Measurements from ENCODE around the gene GAB1.

DNA sequence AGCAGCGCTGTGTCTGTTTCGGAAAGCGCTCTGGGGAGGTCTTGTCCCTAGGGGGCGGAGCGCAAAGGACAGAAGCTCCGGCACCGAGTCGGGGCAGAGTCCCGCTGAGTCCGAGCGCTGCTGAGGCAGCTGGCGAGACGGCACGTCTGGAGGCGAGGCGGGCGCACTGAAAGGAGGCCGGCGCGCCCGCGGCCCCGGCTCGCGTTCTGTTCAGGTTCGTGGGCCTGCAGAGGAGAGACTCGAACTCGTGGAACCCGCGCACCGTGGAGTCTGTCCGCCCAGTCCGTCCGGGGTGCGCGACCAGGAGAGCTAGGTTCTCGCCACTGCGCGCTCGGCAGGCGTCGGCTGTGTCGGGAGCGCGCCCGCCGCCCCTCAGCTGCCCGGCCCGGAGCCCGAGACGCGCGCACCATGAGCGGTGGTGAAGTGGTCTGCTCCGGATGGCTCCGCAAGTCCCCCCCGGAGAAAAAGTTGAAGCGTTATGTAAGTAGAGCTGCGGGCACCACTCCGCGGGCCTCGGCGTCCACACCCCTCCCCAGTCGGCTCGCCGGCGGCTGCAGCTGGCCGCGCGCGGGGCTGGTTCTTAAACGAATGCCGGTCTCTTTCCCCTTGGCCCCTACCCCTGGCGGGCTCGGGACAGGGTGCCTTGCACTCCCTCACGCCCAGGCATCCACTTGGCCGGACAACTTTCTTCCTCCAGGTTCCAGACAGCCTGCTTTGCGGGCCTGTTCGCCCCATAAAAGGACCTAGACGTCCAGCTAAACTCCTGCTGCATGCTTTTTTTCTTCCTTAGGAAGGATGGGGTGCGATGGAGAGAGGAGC is at the start of gene GAB1:
- TF ChIP-seq POLR2A (IDR thresholded peaks at IDR 0.05): no peak
- TF ChIP-seq, protein P1, sequence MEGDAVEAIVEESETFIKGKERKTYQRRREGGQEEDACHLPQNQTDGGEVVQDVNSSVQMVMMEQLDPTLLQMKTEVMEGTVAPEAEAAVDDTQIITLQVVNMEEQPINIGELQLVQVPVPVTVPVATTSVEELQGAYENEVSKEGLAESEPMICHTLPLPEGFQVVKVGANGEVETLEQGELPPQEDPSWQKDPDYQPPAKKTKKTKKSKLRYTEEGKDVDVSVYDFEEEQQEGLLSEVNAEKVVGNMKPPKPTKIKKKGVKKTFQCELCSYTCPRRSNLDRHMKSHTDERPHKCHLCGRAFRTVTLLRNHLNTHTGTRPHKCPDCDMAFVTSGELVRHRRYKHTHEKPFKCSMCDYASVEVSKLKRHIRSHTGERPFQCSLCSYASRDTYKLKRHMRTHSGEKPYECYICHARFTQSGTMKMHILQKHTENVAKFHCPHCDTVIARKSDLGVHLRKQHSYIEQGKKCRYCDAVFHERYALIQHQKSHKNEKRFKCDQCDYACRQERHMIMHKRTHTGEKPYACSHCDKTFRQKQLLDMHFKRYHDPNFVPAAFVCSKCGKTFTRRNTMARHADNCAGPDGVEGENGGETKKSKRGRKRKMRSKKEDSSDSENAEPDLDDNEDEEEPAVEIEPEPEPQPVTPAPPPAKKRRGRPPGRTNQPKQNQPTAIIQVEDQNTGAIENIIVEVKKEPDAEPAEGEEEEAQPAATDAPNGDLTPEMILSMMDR (IDR thresholded peaks at IDR 0.05): peak in 1 of 3 experiments; percentile 5
- TF ChIP-seq POLR2AphosphoS5 (IDR thresholded peaks at IDR 0.05; ENCODE audit: insufficient read depth in 1 of 2, low read depth in 1 of 2): no peak

Measured in vagina (tissue), 2 donors.